ENCODE results near the gene KCNJ16. TPM values are rescaled to one million over a fixed set of nuclear protein-coding genes. Genes with fewer than 3 reads are reported as not detected.
"Not testable (repeated sequence)": the region's sequence is repeated elsewhere in the genome, so short reads cannot be mapped to it uniquely, and the experiment has no call there.

The KCNJ16 gene
- total RNA-seq, 1 donor from 2014 or later: 0.17 TPM

DNA sequence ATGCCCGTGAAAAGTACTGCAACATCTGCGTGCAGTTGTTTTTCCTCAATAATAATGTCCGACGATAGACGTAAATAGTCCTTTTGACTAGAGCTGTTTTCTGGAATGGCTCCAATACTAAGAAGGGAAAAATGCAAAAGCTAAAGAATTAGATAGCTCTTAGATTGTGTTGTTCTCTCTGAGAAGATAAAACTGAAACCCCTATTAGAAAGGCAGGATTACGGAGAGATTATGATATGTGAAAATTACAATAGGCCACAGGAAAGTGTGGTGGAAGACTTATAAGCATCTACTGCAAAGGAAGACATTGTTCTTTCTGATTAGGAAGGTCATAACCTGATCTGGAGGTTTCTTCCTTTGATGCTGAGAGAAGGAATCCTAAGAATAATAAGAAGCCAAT lies 33.5 kb upstream of the KCNJ16 start:
- no peak overlapping the region for H3K4me3 Mint-ChIP-seq (ENCODE audit: unreplicated experiment)
- TF ChIP-seq, protein P1, sequence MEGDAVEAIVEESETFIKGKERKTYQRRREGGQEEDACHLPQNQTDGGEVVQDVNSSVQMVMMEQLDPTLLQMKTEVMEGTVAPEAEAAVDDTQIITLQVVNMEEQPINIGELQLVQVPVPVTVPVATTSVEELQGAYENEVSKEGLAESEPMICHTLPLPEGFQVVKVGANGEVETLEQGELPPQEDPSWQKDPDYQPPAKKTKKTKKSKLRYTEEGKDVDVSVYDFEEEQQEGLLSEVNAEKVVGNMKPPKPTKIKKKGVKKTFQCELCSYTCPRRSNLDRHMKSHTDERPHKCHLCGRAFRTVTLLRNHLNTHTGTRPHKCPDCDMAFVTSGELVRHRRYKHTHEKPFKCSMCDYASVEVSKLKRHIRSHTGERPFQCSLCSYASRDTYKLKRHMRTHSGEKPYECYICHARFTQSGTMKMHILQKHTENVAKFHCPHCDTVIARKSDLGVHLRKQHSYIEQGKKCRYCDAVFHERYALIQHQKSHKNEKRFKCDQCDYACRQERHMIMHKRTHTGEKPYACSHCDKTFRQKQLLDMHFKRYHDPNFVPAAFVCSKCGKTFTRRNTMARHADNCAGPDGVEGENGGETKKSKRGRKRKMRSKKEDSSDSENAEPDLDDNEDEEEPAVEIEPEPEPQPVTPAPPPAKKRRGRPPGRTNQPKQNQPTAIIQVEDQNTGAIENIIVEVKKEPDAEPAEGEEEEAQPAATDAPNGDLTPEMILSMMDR (IDR thresholded peaks at IDR 0.05): no peak
- peaks cover 7% of the 10 kb centered on the region for H3K4me1 Mint-ChIP-seq (ENCODE audit: low read depth)
- no peaks in the 10 kb centered on the region for H3K36me3 Mint-ChIP-seq (ENCODE audit: low read depth)
- H3K27me3 Mint-ChIP-seq (ENCODE audit: low read depth): peaks cover 2% of the 10 kb centered on the region
- no peak for DNase-seq (ENCODE audit: low spot score)
- H3K9me3 Mint-ChIP-seq (ENCODE audit: low read depth): no peaks in the 10 kb centered on the region
- no peak overlapping the region for H3K27ac Mint-ChIP-seq (ENCODE audit: unreplicated experiment)

DNA sequence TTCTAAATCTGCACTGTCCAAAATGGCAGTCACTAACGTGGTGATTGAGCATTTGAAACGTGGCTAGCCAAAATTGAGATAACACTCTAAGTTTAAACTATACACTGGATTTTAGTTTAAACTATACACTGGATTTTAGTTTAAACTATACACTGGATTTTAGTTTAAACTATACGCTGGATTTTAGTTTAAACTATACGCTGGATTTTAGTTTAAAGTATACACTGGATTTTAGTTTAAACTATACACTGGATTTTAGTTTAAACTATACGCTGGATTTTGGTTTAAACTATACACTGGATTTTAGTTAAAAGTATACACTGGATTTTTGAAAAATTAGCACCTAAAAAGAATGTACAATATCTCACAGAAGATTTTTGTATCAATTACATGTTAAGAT lies 29.2 kb upstream of the KCNJ16 start:
- H3K4me1 Mint-ChIP-seq (ENCODE audit: low read depth); H3K4me3 Mint-ChIP-seq (ENCODE audit: unreplicated experiment); H3K27ac Mint-ChIP-seq (ENCODE audit: unreplicated experiment); DNase-seq (ENCODE audit: low spot score); H3K9me3 Mint-ChIP-seq (ENCODE audit: low read depth); H3K27me3 Mint-ChIP-seq (ENCODE audit: low read depth); H3K36me3 Mint-ChIP-seq (ENCODE audit: low read depth): not testable (repeated sequence)

DNA sequence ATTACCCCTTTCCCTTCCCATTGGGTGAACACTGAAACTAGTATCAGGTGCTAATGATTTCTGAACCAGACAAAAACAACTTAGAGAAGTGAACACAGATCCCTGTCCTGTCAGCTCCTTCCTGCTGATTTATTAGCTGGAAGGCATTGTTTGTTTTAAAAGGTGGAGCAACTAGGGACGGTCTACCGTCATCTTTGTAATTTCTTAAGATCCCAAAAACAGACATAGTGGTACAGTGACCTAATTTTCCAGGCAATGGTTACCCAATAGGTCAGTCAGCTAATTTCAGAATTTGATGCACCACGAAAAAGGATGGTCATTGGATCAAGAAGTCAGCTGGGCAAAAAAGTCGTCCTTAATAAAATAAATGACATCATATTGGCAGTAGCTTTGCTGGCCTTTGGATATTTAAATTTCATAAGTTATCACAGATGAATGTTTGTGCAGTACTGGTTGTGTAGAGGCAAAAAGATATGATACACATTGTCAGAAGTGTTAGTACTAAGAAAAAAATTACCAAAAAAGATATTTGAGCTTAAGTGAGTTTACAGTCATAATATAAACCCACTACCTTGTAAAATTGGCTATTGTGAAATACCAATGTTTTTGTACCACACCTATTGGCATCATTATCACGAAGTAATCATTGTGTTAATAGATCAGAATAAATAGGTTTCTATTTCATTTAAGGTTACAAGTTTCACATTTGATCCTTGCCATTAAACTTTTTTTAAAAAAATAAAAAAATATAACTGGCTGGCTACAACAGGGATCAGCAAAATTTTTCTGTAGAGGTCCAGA lies 27.2 kb upstream of the KCNJ16 start:
- Mint-ChIP-seq H3K9me3 (ENCODE audit: low read depth) (no peaks in the 10 kb centered on the region), H3K27ac (ENCODE audit: unreplicated experiment) (no peak overlapping the region), H3K4me3 (ENCODE audit: unreplicated experiment) (no peak overlapping the region), H3K27me3 (ENCODE audit: low read depth) (peaks cover 2% of the 10 kb centered on the region), H3K4me1 (ENCODE audit: low read depth) (peaks cover 4% of the 10 kb centered on the region), H3K36me3 (ENCODE audit: low read depth) (no peaks in the 10 kb centered on the region)
- TF ChIP-seq, protein P1 (IDR thresholded peaks at IDR 0.05): no peak
- DNase-seq (ENCODE audit: low spot score): no peak

DNA sequence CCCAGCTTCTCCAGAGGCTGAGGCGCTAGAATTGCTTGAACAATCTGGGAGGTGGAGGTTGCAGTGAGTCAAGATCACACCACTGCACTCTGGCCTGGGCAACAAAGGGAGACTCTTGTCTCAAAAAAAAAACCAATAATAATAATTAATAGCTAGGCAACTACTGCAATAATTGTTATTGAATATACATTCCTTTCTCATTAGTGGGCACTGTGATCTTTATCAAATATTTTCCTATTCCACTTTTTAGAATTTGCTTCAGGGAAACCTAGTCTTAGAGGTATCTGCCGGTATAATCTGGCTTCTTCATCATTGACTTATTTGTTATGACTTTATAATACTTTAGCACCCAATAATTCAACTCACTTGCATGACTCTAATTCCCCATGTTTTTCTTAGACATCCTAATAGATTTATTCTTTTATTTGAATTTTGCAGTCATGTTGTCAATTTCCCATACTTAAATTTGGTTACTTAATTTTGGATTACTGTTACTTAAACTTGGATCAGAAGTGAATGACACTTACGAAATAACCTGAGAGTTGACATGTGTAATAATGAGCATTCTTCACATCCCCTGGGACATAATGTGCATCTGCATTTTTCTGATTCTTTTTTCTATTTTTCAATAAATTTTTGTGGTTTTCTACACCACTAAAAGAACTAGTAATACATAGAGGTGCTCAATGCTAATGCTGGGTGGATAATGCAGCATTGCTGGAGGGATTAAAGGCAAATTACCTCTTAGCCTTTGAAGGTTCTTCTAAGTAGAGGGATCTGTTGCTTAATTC lies 25.0 kb upstream of the KCNJ16 start:
- Mint-ChIP-seq H3K36me3 (ENCODE audit: low read depth) (no peaks in the 10 kb centered on the region), H3K9me3 (ENCODE audit: low read depth) (no peaks in the 10 kb centered on the region), H3K4me1 (ENCODE audit: low read depth) (peaks cover 4% of the 10 kb centered on the region), H3K27me3 (ENCODE audit: low read depth) (peaks cover 2% of the 10 kb centered on the region), H3K4me3 (ENCODE audit: unreplicated experiment) (no peak overlapping the region), H3K27ac (ENCODE audit: unreplicated experiment) (no peak overlapping the region)
- TF ChIP-seq, protein P1 (IDR thresholded peaks at IDR 0.05): no peak
- no peak for DNase-seq (ENCODE audit: low spot score)

DNA sequence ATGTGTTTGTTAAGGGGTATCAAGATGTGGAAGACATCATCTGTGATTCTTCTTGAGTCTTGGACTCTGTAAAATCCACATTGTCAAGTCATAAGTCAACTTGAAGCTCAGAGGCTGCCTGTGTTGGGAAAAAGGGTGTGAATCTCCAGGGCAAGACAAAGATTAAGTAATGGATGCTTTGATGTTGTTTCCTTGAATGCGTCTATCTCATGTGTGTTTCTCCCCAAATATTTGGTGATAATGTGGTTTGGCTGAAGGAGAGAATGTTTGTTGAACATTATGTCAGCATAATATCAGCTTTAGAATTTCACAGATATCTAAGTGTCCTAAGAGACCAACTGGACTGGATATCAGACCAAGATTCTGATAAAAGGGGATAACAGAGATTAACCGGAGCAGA lies 24.1 kb upstream of the KCNJ16 start:
- H3K27ac Mint-ChIP-seq (ENCODE audit: unreplicated experiment): no peak overlapping the region
- H3K36me3 Mint-ChIP-seq (ENCODE audit: low read depth): no peaks in the 10 kb centered on the region
- H3K4me3 Mint-ChIP-seq (ENCODE audit: unreplicated experiment): no peak overlapping the region
- H3K9me3 Mint-ChIP-seq (ENCODE audit: low read depth): no peaks in the 10 kb centered on the region
- peaks cover 2% of the 10 kb centered on the region for H3K27me3 Mint-ChIP-seq (ENCODE audit: low read depth)
- TF ChIP-seq, protein P1 (IDR thresholded peaks at IDR 0.05): no peak
- H3K4me1 Mint-ChIP-seq (ENCODE audit: low read depth): peaks cover 4% of the 10 kb centered on the region
- no peak for DNase-seq (ENCODE audit: low spot score)
